Measurements from ENCODE around the gene FHIT.

The FHIT gene

DNA sequence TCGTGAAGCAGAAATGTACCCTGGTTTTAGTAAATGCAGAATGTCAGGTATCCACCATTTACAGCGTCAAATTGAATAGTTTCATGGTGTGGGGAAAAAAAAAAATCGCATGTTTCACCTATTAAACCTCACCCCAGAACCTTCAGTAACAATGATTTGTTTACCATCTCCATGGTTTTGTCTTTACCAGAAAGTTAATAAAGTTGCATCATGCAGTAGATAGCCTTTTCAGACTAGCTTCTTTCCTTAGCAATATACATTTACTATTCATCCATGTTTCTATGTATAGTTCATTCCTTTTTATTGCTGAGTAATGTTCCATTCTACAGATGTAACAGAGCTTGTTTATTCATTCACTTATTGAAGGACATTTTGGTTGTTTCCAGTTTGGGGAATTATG is 1066.1 kb downstream of the FHIT start:
- DNase-seq (no peak), ATAC-seq (no peak)
- Mint-ChIP-seq H3K4me3 (no peak overlapping the region), H3K4me1 (peaks cover 12% of the 10 kb centered on the region), H3K27ac (no peak overlapping the region), H3K27me3 (no peaks in the 10 kb centered on the region), H3K36me3 (ENCODE audit: low read depth) (peaks cover 2% of the 10 kb centered on the region), H3K9me3 (peaks cover 3% of the 10 kb centered on the region)

DNA sequence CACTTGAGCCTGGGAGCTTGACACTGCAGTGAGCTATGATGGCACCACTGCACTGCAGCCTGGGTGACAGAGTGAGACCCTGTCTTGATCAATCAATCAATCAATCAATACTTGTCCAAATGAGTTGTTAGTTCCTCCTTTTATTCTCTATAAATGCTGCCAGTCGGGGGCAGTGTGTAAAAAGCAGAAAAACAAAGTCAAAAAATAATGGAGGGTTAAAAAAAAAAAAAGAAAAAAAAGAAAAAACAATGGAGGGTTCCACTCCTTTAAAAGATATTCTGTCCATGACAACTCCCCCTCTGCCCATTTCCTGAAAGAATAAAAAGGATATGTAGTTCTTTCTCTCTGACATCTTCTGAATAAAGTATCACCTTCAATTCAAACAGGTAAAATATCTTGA is 1068.6 kb downstream of the FHIT start:
- Mint-ChIP-seq H3K36me3 (ENCODE audit: low read depth) (peaks cover 2% of the 10 kb centered on the region), H3K9me3 (peaks cover 3% of the 10 kb centered on the region), H3K27ac (no peak overlapping the region), H3K4me1 (no peaks in the 10 kb centered on the region), H3K4me3 (no peak overlapping the region), H3K27me3 (no peaks in the 10 kb centered on the region)
- ATAC-seq (no peak), DNase-seq (no peak)

DNA sequence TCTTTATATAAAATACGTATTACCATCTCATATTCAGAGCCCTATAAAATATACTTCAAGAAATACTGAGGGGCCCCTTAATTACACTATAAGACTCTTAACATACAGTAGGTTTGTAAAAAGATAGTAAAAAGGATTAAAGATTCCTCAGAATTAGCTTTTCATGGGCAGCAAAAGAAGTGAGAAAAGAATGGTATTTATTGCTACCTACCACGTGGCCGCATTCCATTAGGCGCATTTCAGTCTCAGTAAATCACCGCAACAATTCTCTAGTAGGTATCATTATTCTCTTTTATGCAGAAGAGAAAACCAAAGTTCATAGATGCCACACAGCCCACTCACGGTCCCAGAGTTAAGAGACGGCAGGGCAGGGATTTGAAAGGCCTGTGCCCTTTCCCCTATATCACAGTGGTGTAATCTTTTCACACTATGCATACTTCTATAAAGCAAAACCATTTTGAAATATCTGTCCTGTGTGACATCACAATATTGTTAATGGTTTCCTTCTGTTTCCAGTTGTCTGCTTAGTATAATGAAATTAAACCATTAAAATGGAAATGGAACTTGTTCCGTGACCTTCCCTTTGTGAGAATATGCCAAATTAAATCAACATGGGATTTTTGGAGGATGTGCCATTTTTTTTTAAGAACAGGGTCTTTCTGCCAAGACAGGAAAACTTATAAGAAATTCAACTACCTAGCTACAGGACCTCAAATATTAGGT is 1072.2 kb downstream of the FHIT start:
- Mint-ChIP-seq H3K36me3 (ENCODE audit: low read depth) (no peaks in the 10 kb centered on the region), H3K27me3 (no peaks in the 10 kb centered on the region), H3K4me3 (no peak overlapping the region), H3K4me1 (peaks cover 3% of the 10 kb centered on the region), H3K27ac (no peak overlapping the region), H3K9me3 (no peaks in the 10 kb centered on the region)
- ATAC-seq = no peak
- no peak for DNase-seq

DNA sequence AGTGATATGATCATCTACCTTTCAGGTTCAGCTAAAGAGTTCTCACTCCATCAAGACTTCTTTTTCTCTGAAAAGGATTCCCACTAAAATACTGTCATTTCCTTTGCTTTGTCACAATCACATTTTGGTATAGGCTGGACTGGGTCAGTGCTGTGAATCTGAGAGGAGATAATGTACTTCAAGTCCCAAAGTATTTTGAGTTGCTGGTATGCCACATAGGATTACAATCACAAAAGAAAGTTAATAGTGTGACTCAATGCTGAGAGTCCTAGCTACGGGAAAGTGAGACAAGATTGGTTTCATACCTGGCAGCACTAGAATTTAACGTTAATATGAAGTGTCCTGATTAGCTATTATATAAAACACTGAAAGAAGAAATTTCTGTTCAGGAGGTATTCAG is 1073.5 kb downstream of the FHIT start:
- no peaks in the 10 kb centered on the region for H3K27me3 Mint-ChIP-seq
- H3K4me3 Mint-ChIP-seq = no peak overlapping the region
- ATAC-seq (no peak), DNase-seq (no peak)
- no peaks in the 10 kb centered on the region for H3K36me3 Mint-ChIP-seq (ENCODE audit: low read depth)
- H3K9me3 Mint-ChIP-seq = no peaks in the 10 kb centered on the region
- no peak overlapping the region for H3K27ac Mint-ChIP-seq
- peaks cover 3% of the 10 kb centered on the region for H3K4me1 Mint-ChIP-seq

DNA sequence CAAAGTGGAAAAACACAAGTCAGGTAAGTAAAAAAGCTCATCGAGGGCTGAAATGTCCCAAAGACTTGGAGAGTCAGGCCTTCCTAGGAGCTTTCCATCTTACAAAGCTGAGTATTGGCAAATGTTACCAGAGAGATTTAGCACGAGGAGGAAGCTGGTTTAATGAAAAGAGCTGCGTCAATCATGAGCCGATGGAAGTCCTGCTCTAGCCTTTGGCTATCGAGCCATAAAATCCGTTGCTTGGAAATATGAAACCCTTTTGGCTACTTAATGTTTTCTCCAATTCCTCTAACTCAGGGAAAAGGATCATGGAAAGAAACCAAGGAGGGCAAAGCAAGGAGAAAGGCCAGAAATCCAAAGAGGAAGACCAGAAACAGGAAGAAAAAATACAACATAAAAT is 1074.6 kb downstream of the FHIT start:
- no peak for ATAC-seq
- Mint-ChIP-seq H3K4me3 (no peak overlapping the region), H3K4me1 (peaks cover 3% of the 10 kb centered on the region), H3K27me3 (no peaks in the 10 kb centered on the region), H3K27ac (no peak overlapping the region), H3K9me3 (no peaks in the 10 kb centered on the region), H3K36me3 (ENCODE audit: low read depth) (no peaks in the 10 kb centered on the region)
- no peak for DNase-seq

DNA sequence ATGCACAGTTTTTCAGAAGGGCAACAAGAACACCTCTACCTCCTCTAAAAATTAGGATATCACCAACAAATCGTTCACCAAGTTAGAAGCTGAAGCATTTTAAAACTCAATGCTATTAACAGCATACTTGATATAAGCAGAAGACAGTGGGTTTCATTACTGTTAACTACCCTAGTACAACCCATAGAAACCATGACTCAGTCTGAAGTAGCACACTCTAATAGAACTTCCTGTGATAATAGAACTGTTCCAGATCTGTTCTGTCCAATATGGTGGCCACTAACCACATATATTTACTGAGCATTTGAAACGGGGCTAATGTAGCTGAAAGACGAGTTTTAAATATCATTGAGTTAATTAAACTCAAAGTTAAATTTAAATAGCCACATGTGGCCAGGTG is 1075.6 kb downstream of the FHIT start:
- Mint-ChIP-seq H3K36me3 (ENCODE audit: low read depth) (no peaks in the 10 kb centered on the region), H3K4me3 (no peak overlapping the region), H3K27ac (no peak overlapping the region), H3K27me3 (no peaks in the 10 kb centered on the region), H3K4me1 (peaks cover 5% of the 10 kb centered on the region), H3K9me3 (no peaks in the 10 kb centered on the region)
- ATAC-seq = peak; percentile 46
- no peak for DNase-seq

DNA sequence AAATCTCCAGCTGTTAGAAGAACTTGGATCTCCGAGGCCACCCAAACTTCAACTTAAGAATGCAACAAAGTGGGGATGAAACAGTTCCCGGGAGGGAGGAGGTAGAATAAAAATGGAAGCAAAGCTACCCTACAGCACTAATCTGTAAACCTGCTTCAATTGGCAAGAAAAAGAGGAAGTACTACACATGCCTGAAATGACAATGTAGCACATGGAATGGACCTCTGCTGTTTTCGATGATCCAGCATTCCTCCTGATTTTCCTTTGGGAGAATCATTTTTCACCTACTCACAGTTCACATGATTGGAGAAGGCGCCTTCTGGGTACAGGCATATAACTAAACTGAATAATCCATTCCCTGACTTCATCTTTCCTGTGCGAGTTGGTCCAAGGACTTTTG is 1081.5 kb downstream of the FHIT start:
- ATAC-seq (no peak), DNase-seq (no peak)
- no peaks in the 10 kb centered on the region for H3K27me3 Mint-ChIP-seq
- peaks cover 2% of the 10 kb centered on the region for H3K4me1 Mint-ChIP-seq
- H3K4me3 Mint-ChIP-seq = no peak overlapping the region
- no peaks in the 10 kb centered on the region for H3K36me3 Mint-ChIP-seq (ENCODE audit: low read depth)
- H3K9me3 Mint-ChIP-seq = peaks cover under 1% of the 10 kb centered on the region
- no peak overlapping the region for H3K27ac Mint-ChIP-seq

DNA sequence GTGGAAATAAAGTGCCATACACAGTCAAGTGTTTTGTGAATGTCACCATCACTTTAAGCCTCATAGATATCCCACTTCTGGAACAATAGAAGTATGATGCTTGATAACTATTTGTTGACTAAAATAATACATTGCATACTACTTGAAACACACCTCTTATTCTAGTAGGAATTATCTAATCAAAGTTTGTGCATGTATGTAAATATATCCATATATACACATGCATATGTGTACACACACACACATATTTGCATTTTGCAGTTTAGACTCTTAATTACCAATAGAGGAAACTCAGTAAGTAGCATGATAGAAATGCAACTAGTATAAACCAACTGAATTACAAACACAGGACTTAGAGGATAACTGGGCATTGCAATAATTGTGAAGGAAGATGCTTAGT is 1084.1 kb downstream of the FHIT start:
- Mint-ChIP-seq H3K9me3 (peaks cover 6% of the 10 kb centered on the region), H3K4me1 (peaks cover 2% of the 10 kb centered on the region), H3K4me3 (no peak overlapping the region), H3K36me3 (ENCODE audit: low read depth) (no peaks in the 10 kb centered on the region), H3K27me3 (no peaks in the 10 kb centered on the region), H3K27ac (no peak overlapping the region)
- ATAC-seq = no peak
- no peak for DNase-seq

DNA sequence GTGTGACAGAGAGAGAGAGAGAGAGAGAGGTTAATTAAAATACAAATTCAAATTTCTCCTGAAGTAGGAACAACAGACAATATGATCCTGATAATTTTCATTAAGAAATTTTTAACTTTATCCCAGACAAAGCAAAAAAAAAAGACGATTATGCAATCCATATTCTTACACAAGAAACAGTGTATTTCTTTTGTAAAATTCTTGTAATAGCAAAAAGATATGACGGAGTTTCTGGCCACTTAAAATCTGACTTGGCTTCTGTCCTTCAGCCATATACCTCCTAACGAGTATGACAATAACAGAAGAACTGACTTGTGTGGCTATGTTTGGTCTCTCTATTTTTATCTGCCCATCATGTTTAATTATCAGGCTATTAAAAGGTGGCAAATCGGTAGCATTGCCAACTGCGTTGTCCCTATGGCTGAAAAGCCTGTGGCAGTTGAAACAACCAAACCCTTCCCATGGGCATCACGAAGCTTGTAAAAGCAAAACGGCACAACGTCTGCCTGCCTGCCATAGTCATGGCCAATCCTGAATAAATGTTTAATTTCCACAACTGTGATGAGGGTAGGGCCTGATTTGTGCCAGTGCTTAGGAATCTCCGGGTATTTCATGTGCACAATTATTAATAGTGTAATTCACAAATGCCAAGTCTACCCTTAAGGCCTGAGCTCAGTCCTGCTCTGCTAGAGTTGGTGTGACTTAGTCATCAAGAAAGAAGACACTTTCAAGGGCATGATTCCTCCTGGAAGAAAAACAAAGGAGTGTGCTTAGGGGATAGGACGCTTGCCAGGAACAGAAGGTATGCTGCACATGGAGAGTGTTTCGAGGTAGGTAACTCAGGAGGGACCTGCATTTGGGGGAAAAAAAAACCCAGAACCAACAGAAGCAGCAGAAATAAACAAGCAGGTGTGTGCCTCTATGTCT is 1090.2 kb downstream of the FHIT start:
- ATAC-seq (no peak), DNase-seq (no peak)
- Mint-ChIP-seq H3K4me3 (no peak overlapping the region), H3K9me3 (peaks cover 6% of the 10 kb centered on the region), H3K27ac (no peak overlapping the region), H3K4me1 (peaks cover 2% of the 10 kb centered on the region), H3K27me3 (no peaks in the 10 kb centered on the region), H3K36me3 (ENCODE audit: low read depth) (no peaks in the 10 kb centered on the region)

DNA sequence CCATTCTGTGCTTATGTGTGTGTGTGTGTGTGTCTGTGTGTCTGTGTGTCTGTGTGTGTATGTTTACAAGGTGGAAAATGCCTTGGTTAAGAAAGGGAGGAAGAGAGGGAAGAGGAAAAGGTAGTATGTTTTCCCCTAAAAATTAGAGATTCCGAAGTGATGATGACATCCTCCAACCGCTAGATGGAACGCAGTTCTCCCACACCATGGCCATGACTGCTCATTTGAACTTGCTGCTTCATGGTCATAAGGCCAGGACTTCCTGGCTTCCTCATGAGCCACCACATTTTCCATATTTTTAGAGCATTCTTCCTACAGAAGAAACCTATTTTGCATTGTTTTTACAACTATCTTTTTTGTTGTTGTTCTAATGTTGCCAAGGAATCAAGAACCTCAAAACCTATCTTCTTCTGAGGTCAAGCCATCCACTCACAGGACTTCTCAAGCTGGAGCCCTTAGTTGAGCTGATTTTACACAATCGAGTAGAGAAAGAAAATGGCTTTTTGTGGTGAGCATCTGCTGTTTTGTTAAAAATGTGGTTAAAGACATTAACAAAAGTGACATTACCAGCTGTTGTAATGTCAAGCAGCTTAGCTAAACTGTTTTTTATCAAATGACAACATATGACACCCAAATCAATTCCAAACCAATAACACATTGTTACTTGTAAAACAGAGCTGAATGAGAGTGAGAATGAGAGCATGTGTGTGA is 1091.0 kb downstream of the FHIT start:
- DNase-seq (no peak), ATAC-seq (no peak)
- H3K4me3 Mint-ChIP-seq = no peak overlapping the region
- no peak overlapping the region for H3K27ac Mint-ChIP-seq
- peaks cover 6% of the 10 kb centered on the region for H3K9me3 Mint-ChIP-seq
- H3K36me3 Mint-ChIP-seq (ENCODE audit: low read depth) = no peaks in the 10 kb centered on the region
- no peaks in the 10 kb centered on the region for H3K27me3 Mint-ChIP-seq
- H3K4me1 Mint-ChIP-seq = peaks cover 2% of the 10 kb centered on the region

DNA sequence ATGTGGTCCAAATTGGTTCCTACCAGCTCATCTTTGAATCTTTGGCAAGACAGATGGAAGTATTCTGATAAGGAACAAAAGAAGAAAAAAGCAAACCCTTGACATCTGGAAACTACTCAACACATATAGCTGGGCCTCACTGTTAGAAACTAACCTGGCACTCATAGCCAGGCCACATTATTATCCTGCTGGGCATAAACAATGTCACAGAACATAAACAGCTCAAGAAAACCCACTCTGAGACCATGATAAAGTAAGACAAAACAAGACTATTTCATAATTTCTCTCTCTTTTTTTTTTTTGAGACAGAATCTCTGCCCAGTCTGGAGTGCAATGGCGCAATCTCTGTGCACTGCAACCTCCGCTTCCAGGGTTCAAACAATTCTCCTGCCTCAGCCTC is 1093.2 kb downstream of the FHIT start:
- H3K36me3 Mint-ChIP-seq (ENCODE audit: low read depth) = no peaks in the 10 kb centered on the region
- no peaks in the 10 kb centered on the region for H3K9me3 Mint-ChIP-seq

DNA sequence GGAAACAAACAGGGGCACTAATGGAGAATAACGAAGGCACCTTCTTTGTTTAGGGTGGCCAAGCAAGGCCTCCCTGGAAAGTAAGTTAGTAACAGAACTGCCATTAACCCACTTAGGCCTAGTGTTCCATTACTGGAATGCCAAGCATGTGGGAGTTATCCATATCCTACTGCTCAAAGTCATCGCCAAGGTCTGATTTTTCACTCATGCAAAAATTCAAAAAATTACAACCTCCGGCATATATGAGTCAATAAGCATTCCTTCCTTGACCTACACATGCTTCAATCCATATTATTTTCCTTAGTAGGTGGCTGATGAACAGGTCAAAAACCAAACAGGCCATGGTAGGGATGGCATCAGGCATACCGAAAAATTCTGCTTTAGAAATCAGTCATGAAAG is 1097.2 kb downstream of the FHIT start:
- Mint-ChIP-seq H3K36me3 (ENCODE audit: low read depth) (no peaks in the 10 kb centered on the region), H3K27me3 (no peaks in the 10 kb centered on the region), H3K27ac (no peak overlapping the region), H3K9me3 (no peaks in the 10 kb centered on the region), H3K4me1 (no peaks in the 10 kb centered on the region), H3K4me3 (no peak overlapping the region)
- DNase-seq (no peak), ATAC-seq (no peak)

More for the DNA sequence above, 1093.2 kb downstream of the FHIT start:
- Mint-ChIP-seq H3K27me3 (no peaks in the 10 kb centered on the region), H3K4me1 (peaks cover 2% of the 10 kb centered on the region), H3K27ac (no peak overlapping the region), H3K4me3 (no peak overlapping the region)
- ATAC-seq (no peak), DNase-seq (no peak)

DNA sequence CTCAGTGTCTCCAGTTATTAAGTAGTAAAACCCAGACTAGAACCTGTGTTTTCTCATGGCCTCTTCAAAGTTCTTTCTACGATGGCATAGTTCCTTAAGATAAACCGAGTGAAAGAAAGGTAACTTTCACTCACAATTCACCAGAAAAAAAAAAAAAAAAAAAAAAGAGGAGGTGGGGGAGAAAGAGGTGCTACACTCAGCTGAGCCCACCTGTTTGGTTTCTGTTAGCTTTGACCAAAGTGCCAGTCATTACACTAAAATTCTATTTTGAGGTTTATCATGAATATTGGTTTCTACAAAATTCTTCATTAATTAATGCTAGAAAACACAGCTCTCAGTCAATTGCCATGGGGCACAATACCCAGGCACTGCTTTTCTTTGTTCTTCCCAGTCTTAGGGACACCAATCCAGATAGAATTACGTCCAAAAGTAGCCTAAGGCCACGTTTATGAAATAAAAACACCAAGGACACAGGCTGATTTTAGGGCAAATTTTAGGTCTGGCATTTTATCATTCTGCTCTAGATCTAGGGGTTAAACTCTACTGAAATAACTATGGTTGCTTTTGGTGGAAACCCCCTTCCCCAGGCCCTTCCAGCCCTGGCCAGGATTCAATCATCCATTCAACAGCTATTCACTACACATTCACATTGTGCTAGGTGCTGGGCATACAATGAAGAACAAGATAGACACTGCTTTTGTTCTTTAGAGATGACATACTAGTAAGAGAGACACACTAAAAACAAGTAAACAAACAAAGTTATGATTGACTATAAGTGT is 1097.8 kb downstream of the FHIT start:
- ATAC-seq (no peak), DNase-seq (no peak)
- H3K9me3 Mint-ChIP-seq = no peaks in the 10 kb centered on the region
- no peaks in the 10 kb centered on the region for H3K27me3 Mint-ChIP-seq
- H3K4me3 Mint-ChIP-seq = no peak overlapping the region
- H3K4me1 Mint-ChIP-seq = no peaks in the 10 kb centered on the region
- H3K36me3 Mint-ChIP-seq (ENCODE audit: low read depth) = no peaks in the 10 kb centered on the region
- no peak overlapping the region for H3K27ac Mint-ChIP-seq

DNA sequence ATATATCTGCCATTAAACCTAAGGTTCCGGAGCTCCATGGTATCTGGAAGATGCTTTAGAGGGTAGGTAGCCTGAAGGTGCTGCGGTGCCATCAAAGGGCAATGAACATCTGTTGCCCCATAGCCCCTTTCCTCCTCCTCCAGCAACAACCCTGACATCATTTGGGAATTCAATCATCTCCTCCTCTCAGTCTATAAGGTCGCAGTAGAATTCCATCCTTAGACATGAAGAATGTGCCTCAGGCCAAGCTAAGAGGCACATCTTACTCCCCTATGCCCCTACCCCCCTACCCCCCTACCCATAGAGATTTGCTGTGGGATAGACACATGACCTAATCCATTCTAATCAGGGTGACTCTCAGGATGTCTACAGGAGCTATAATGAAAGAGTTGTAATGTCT is 1101.8 kb downstream of the FHIT start:
- no peaks in the 10 kb centered on the region for H3K27me3 Mint-ChIP-seq

More for the DNA sequence above, 1101.8 kb downstream of the FHIT start:
- Mint-ChIP-seq H3K4me3 (no peak overlapping the region), H3K27ac (no peak overlapping the region), H3K36me3 (ENCODE audit: low read depth) (no peaks in the 10 kb centered on the region), H3K4me1 (peaks cover 3% of the 10 kb centered on the region), H3K9me3 (no peaks in the 10 kb centered on the region)
- DNase-seq = no peak
- no peak for ATAC-seq
